GM12878 (cell line): Measurements from ENCODE around the gene SIM1. TPM values are rescaled to one million over a fixed set of nuclear protein-coding genes. Genes with fewer than 3 reads are reported as not detected.

ENCODE experiments used
- ATAC-seq: fragments of 200-7000 bp; cut with Tn5 transposase; 3 replicates; pipeline ENCODE4 v1.9.1; 2020; ENCODE audit warnings: mild to moderate bottlenecking, moderate library complexity
- BruUV-seq: library from RNA; stranded (reverse); fragments of 400-500 nt; replicated peaks from 2 replicates; lab custom pipeline; 2021; lab: Mats Ljungman, UMichigan
- CTCF ChIA-PET: fragments of 300-600 bp; sonication (Branson Sonifier 250); formaldehyde crosslinking; extraction: SDS; loops from one replicate; lab custom pipeline; 2021; ENCODE audit warnings: inconsistent platforms; lab: Yijun Ruan, JAX
- POLR2A ChIA-PET: fragments of 350-600 bp; formaldehyde crosslinking; extraction: SDS; loops from one replicate; lab custom pipeline; 2021; ENCODE audit warnings: inconsistent platforms; lab: Charles Lee
- RAD21 ChIA-PET: fragments of 300-600 bp; sonication (Branson Sonifier 250); formaldehyde crosslinking; loops from one replicate; lab custom pipeline; 2023; ENCODE audit warnings: antibody characterized with exemption; ENCODE audit not compliant: unreplicated experiment; lab: Charles Lee
- SMC1A ChIA-PET: fragments of 300-600 bp; sonication (Branson Sonifier 250); formaldehyde crosslinking; loops from one replicate; lab custom pipeline; 2023; ENCODE audit not compliant: unreplicated experiment, uncharacterized antibody; lab: Charles Lee
- DNase-seq: peaks from one replicate; pipeline ENCODE4 v3.0.0-alpha.2; 2011; ENCODE audit warnings: low read depth, low spot score
- FAIRE-seq: peaks from 3 replicates; lab custom pipeline; 2011; peaks lifted over from hg19 to GRCh38; lab: Jason Lieb, UNC
- H2AFZ ChIP-seq: 2 replicates; pipeline ENCODE4 v1.6.0; 2011; ENCODE audit warnings: low read depth, low read length, control low read depth; ENCODE audit not compliant: control insufficient read depth
- H3K27ac ChIP-seq: 2 replicates; pipeline ENCODE4 v1.5.1; 2011; ENCODE audit warnings: control low read depth; ENCODE audit not compliant: control insufficient read depth, insufficient read depth
- H3K27me3 ChIP-seq, 2 experiments: replicated peaks in 1 of 2; 2 replicates each; pipeline versions ENCODE4 v1.6.0 to v1.6.1; 2011; ENCODE audit warnings: low read length in 1 of 2; ENCODE audit not compliant: control insufficient read depth in 2 of 2, insufficient read depth in 2 of 2
- H3K36me3 ChIP-seq, 2 experiments: 2 replicates each; pipeline ENCODE4 v1.5.1; 2011; ENCODE audit warnings: low read length in 1 of 2; ENCODE audit not compliant: control insufficient read depth in 2 of 2, insufficient read depth in 2 of 2
- H3K4me1 ChIP-seq: 2 replicates; pipeline ENCODE4 v1.6.1; 2011; ENCODE audit warnings: mild to moderate bottlenecking, low read length, moderate library complexity, mixed read lengths; ENCODE audit not compliant: control insufficient read depth, insufficient read depth
- H3K4me2 ChIP-seq: 2 replicates; pipeline ENCODE4 v1.6.0; 2011; ENCODE audit warnings: control low read depth; ENCODE audit not compliant: control insufficient read depth, insufficient read depth
- H3K4me3 ChIP-seq: fragments of 200-600 bp; sonication (generic); 2 replicates; pipeline ENCODE4 v1.5.1; 2016
- H3K79me2 ChIP-seq: 2 replicates; pipeline ENCODE4 v1.6.0; 2011; ENCODE audit warnings: low read length; ENCODE audit not compliant: control insufficient read depth, insufficient read depth
- H3K9ac ChIP-seq: 2 replicates; pipeline ENCODE4 v1.8.0; 2011; ENCODE audit warnings: low read length, control low read depth, mixed read lengths; ENCODE audit not compliant: control insufficient read depth, insufficient read depth
- H3K9me3 ChIP-seq: replicated peaks from 3 replicates; pipeline ENCODE4 v1.5.1; 2011; ENCODE audit warnings: mild to moderate bottlenecking, low read length; ENCODE audit not compliant: control insufficient read depth, insufficient read depth
- H4K20me1 ChIP-seq: 2 replicates; pipeline ENCODE4 v1.6.0; 2011; ENCODE audit not compliant: control insufficient read depth, insufficient read depth
- HSF1 ChIP-seq: fragments of 150-350 bp; IDR thresholded peaks from 2 replicates; pipeline ENCODE4 v1.6.1; 2014; ENCODE audit warnings: mild to moderate bottlenecking, low read depth, low read length
- NFXL1 ChIP-seq: fragments of 450-650 bp; IDR thresholded peaks from 2 replicates; pipeline ENCODE4 v1.6.1; 2017; ENCODE audit warnings: antibody characterized with exemption, mild to moderate bottlenecking, borderline replicate concordance
- PBX3 ChIP-seq: IDR thresholded peaks from 2 replicates; pipeline ENCODE4 v1.6.1; 2011; ENCODE audit warnings: mild to moderate bottlenecking, low read depth, low read length, moderate library complexity; ENCODE audit not compliant: insufficient replicate concordance
- RAD21 ChIP-seq: IDR thresholded peaks from 2 replicates; pipeline ENCODE4 v1.6.1; 2011; ENCODE audit warnings: mild to moderate bottlenecking, low read depth, low read length, moderate library complexity; ENCODE audit not compliant: insufficient read depth
- YY1 ChIP-seq: IDR thresholded peaks from 2 replicates; pipeline ENCODE4 v1.6.1; 2011; ENCODE audit warnings: low read depth, mild to moderate bottlenecking, low read length
- WGBS: methylation state at CpG from one replicate; pipeline ENCODE4 v1.1.6; 2016; ENCODE audit warnings: low lambda C conversion rate; ENCODE audit not compliant: insufficient replicate concordance, insufficient coverage; ENCODE audit errors: missing lambda C conversion rate; 5-methylcytosine and 5-hydroxymethylcytosine counted together
- in situ Hi-C: fragments of 300-500 bp; cut with MboI; formaldehyde crosslinking; loops from 9 replicates; pipeline ENCODE4 v1.14.3; 2018; ENCODE audit warnings: mixed read lengths
- intact Hi-C: fragments of 100-400 bp; cut with micrococcal nuclease; formaldehyde crosslinking; loops from one replicate; pipeline ENCODE4 v1.14.2; 2022; ENCODE audit not compliant: unreplicated experiment
- polyA plus RNA-seq, 11 experiments: library from polyadenylated mRNA; depleted of rRNA in 4 of 11; unstranded in 6 of 11; stranded (reverse) in 5 of 11; fragments of >200 nt; fragmentation: Nextera tagmentation in 4 of 11; fragmentation: Illumina TruSeq in 1 of 11; extraction: Ambion mirVana in 4 of 11; extraction: Trizol in 1 of 11; gene quantifications; 1 replicate in 1 of 11; 2 replicates in 10 of 11; pipeline versions ENCODE4 v1.2.1 to v1.2.3, GENCODE V29; 2011 to 2016; ENCODE audit warnings: inconsistent platforms in 2 of 11, missing spikeins in 2 of 11, low read depth in 1 of 11
- total RNA-seq, 4 experiments: library from RNA; depleted of rRNA in 3 of 4; stranded (reverse); fragments of >200 nt in 3 of 4; fragmentation: Illumina TruSeq in 1 of 4; extraction: Trizol in 1 of 4; gene quantifications; 2 replicates each; pipeline versions ENCODE4 v1.2.1 to v1.2.3, GENCODE V29; 2013 to 2021

Gene SIM1
- total and polyA plus RNA-seq, 10 of the 15 experiments (the other 5 are each of a cell fraction or from before 2014, with no cell fraction given): not detected

- Histone ChIP-seq H3K4me2 (no peak overlapping the region), H3K9me3 (no peaks in the 10 kb centered on the region), H3K9ac (no peak overlapping the region), H2AFZ (no peak overlapping the region), H3K36me3 (no peaks in the 10 kb centered on the region), H4K20me1 (no peaks in the 10 kb centered on the region), H3K79me2 (no peaks in the 10 kb centered on the region), H3K27ac (no peak overlapping the region), H3K27me3 (no peaks in the 10 kb centered on the region), H3K4me3 (no peak overlapping the region), H3K4me1 (no peaks in the 10 kb centered on the region)
- in situ Hi-C loops: no loop called here
- ATAC-seq (no peak), DNase-seq (no peak), FAIRE-seq (no peak)
- ChIA-PET POLR2A (no interaction called here), CTCF (no interaction called here), SMC1A (no interaction called here), RAD21 (no interaction called here)
- TF ChIP-seq PBX3: no peak
- intact Hi-C loops: no loop called here
- 40% methylated on average over 4 of the region's 4 CpGs for WGBS
- no TSS peak for BruUV-seq
Measured at GRCh38 chr6:100412872-100413271, 51.8 kb downstream of the SIM1 start.

GRCh38 chr6:100404051-100404450, 60.7 kb downstream of the SIM1 start:
- Histone ChIP-seq H3K4me2 (no peak overlapping the region), H3K79me2 (no peaks in the 10 kb centered on the region), H3K9me3 (no peaks in the 10 kb centered on the region), H3K36me3 (no peaks in the 10 kb centered on the region), H3K4me1 (no peaks in the 10 kb centered on the region), H3K27ac (no peak overlapping the region), H2AFZ (no peak overlapping the region), H3K27me3 (no peaks in the 10 kb centered on the region), H3K4me3 (no peak overlapping the region), H4K20me1 (no peaks in the 10 kb centered on the region), H3K9ac (no peak overlapping the region)
- no peak for DNase-seq
- ATAC-seq: no peak
- ChIA-PET RAD21 (no interaction called here), CTCF (interaction anchor here (0.6 kb wide), 1 partner anchor 741 kb away, joined by 3 read pairs; no protein-coding TSS in a partner anchor), POLR2A (no interaction called here), SMC1A (interaction anchor here (0.7 kb wide), 1 partner anchor 26 kb away, joined by 3 read pairs; no protein-coding TSS in a partner anchor)
- in situ Hi-C loops (no loop called here), intact Hi-C loops (no loop called here)
- no peak for FAIRE-seq
- TF ChIP-seq NFXL1 (no peak), YY1 (no peak), RAD21 (no peak), HSF1 (no peak)
- 46% methylated on average over 3 of the region's 3 CpGs for WGBS
- no TSS peak for BruUV-seq
